Bronchial epithelial cell (primary cell): Measurements from ENCODE around the gene F12. TPM values are rescaled to one million over a fixed set of nuclear protein-coding genes. Genes with fewer than 3 reads are reported as not detected.

Experiments used
- DNase-seq: peaks from one replicate; pipeline ENCODE4 v3.0.0-alpha.2; 2010; ENCODE audit warnings: low read depth
- FAIRE-seq: peaks from 2 replicates; lab custom pipeline; 2011; peaks lifted over from hg19 to GRCh38; lab: Jason Lieb, UNC
- H3K27me3 ChIP-seq: 2 replicates; pipeline ENCODE4 v1.5.1; 2011; ENCODE audit warnings: low read length; ENCODE audit not compliant: control insufficient read depth, insufficient read depth
- H3K36me3 ChIP-seq: 2 replicates; pipeline ENCODE4 v1.5.1; 2011; ENCODE audit warnings: low read length; ENCODE audit not compliant: control insufficient read depth, insufficient read depth
- H3K4me3 ChIP-seq: 2 replicates; pipeline ENCODE4 v1.5.1; 2011; ENCODE audit warnings: mild to moderate bottlenecking, low read depth, low read length, control low read depth
- CTCF ChIP-seq: IDR thresholded peaks from 2 replicates; pipeline ENCODE4 v1.5.1; 2011; ENCODE audit warnings: mild to moderate bottlenecking, moderate library complexity, low read length, control low read depth, inconsistent platforms; ENCODE audit not compliant: insufficient read depth, severe bottlenecking
- total RNA-seq: library from RNA; depleted of rRNA; stranded (reverse); fragments of >200 nt; gene quantifications from 2 replicates; pipeline ENCODE4 v1.2.1, GENCODE V29; 2014

Gene F12
- total RNA-seq, 1 donor from 2014 or later, result 7.9 TPM

DNA sequence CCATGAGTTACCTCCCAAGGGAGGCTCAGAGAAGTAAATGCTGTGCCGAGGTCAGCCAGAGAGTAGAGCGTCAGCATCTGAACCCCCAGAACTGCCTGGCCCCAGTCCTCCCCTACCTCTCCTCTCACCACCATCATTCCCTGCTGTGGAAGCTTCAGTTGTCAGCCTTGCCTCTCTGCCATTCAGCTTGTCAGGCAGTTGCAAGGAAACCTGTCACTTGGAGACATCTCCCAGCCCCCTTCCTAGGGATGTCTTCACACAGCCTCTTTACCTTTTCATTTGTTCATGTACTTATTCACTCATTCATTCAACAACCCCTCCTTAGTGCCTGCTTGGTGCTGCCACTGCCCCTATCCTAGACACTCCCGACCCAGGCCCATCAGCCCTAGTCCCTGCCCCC is 49.5 kb downstream of the F12 start:
- Histone ChIP-seq H3K4me3 (no peak overlapping the region), H3K27me3 (no peaks in the 10 kb centered on the region), H3K36me3 (no peaks in the 10 kb centered on the region)
- FAIRE-seq (no peak), DNase-seq (no peak)
- TF ChIP-seq CTCF, result no peak

GRCh38 chr5:177359451-177359851 is 49.9 kb downstream of the F12 start:
- no peak for TF ChIP-seq CTCF
- DNase-seq (no peak), FAIRE-seq (no peak)
- Histone ChIP-seq H3K27me3 (no peaks in the 10 kb centered on the region), H3K4me3 (no peak overlapping the region), H3K36me3 (no peaks in the 10 kb centered on the region)

GRCh38 chr5:177358370-177358819 is 51.0 kb downstream of the F12 start:
- Histone ChIP-seq H3K36me3 (no peaks in the 10 kb centered on the region), H3K27me3 (no peaks in the 10 kb centered on the region), H3K4me3 (peak overlapping the region; percentile 23)
- DNase-seq (no peak), FAIRE-seq (no peak)
- TF ChIP-seq CTCF, result no peak

DNA sequence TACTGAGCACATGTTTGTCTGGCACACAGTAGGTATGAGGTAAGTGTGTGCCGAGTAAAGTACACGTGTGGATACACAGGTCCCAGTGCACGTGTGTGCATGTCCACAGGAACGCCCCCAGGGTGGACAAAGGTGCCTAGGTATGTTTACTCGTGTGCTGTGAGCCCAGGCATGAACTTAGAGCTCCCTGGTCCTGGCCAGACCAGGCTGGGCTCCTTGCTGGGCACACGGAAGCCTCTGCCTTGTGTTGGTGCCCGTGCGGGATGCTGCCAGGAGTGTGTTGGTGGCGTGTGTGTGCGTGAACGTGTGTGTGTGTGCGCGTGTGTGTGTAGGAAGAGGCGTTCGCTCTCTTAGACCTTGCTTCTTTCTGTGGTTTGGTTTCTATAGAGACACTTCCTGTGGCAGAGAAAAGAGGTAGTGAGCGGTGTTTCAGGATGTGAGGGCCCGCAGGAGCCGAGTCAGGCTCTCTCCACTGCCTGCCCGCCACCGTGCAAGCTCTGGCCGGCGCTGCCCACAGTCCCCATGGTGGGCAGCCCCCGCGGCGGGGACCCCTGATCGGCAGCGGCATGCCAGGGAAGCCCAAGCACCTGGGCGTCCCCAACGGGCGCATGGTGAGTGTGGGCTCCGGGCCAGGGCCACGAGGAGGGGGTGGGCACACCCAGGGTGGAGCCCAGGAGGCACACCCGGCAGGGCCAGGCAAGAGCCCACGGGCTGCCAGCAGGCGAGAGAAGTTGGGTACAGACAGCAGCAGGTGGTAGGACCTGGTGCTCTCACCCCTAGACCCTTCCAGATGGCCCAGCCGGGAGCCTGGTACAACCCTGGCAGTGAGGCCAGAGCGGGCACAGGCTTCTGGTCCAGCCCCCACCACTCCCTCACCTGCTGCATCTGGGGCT is 51.7 kb downstream of the F12 start, which contains the start of gene RGS14:
Gene RGS14 (plus strand): TSS at position 466 of the 893 bp plus-strand sequence. CDS start 101 bp downstream, at position 567.
- FAIRE-seq, result no peak
- no peak for TF ChIP-seq CTCF
- DNase-seq, result peak; percentile 61
- peak within 1 kb of the TSS; percentile 23 for H3K4me3 ChIP-seq
- no peaks in the 10 kb centered on the region for H3K36me3 ChIP-seq
- no peaks in the 10 kb centered on the region for H3K27me3 ChIP-seq

- Histone ChIP-seq H3K4me3 (no peak overlapping the region), H3K27me3 (no peaks in the 10 kb centered on the region), H3K36me3 (no peaks in the 10 kb centered on the region)
- DNase-seq, result no peak
- TF ChIP-seq CTCF, result no peak
- no peak for FAIRE-seq
Measured at GRCh38 chr5:177357146-177357458, 52.3 kb downstream of the F12 start.
